Panc1 (cell line): ENCODE data around the gene FAM13C. TPM values are rescaled to one million over a fixed set of nuclear protein-coding genes. Genes with fewer than 3 reads are reported as not detected.

Experiments
- ATAC-seq: fragments of 200-7000 bp; cut with Tn5 transposase; 2 replicates; pipeline ENCODE4 v1.9.1; 2020; ENCODE audit warnings: mild to moderate bottlenecking, moderate library complexity
- BruUV-seq: library from RNA; stranded (reverse); fragments of 400-500 nt; replicated peaks from 2 replicates; lab custom pipeline; 2021; lab: Mats Ljungman, UMichigan
- CTCF ChIA-PET: fragments of 300-600 bp; sonication (Branson Sonifier 250); formaldehyde crosslinking; loops from one replicate; lab custom pipeline; 2022; ENCODE audit warnings: antibody characterized with exemption; lab: Charles Lee
- POLR2A ChIA-PET: fragments of 300-600 bp; sonication (Branson Sonifier 250); formaldehyde crosslinking; loops from one replicate; lab custom pipeline; 2022; ENCODE audit warnings: antibody characterized with exemption; lab: Charles Lee
- DNase-seq: peaks from one replicate; pipeline ENCODE4 v3.0.0-alpha.2; 2010; ENCODE audit warnings: low read depth, low spot score
- H3K27ac ChIP-seq: 2 replicates; pipeline ENCODE4 v1.5.1; 2011; ENCODE audit warnings: mild to moderate bottlenecking, low read length, inconsistent platforms
- H3K27me3 ChIP-seq: fragments of 200-500 bp; sonication (Bioruptor generic); 2 replicates; pipeline ENCODE4 v1.6.0; 2014; ENCODE audit warnings: low read length, inconsistent platforms; ENCODE audit not compliant: control insufficient read depth, insufficient read depth
- H3K36me3 ChIP-seq: fragments of 200-500 bp; sonication (Bioruptor generic); 2 replicates; pipeline ENCODE4 v1.5.1; 2014; ENCODE audit warnings: inconsistent platforms, mild to moderate bottlenecking, low read length, moderate library complexity; ENCODE audit not compliant: control insufficient read depth, insufficient read depth
- H3K4me1 ChIP-seq: 2 replicates; pipeline ENCODE4 v1.5.1; 2011; ENCODE audit warnings: inconsistent platforms, mild to moderate bottlenecking, low read length, moderate library complexity; ENCODE audit not compliant: control insufficient read depth, insufficient read depth
- H3K4me3 ChIP-seq, 2 experiments: 2 replicates each; pipeline ENCODE4 v1.5.1; 2011 to 2012; ENCODE audit warnings: low read depth in 2 of 2, low read length in 2 of 2, mild to moderate bottlenecking in 2 of 2, inconsistent platforms in 1 of 2, moderate library complexity in 1 of 2
- H3K9me3 ChIP-seq: fragments of 200-500 bp; sonication (Bioruptor generic); 2 replicates; pipeline ENCODE4 v1.5.1; 2014; ENCODE audit warnings: low read depth, mild to moderate bottlenecking, inconsistent platforms, low read length, moderate library complexity; ENCODE audit not compliant: control insufficient read depth, insufficient read depth
- POLR2AphosphoS5 ChIP-seq: IDR thresholded peaks from 2 replicates; pipeline ENCODE4 v1.6.1; 2012; ENCODE audit warnings: mild to moderate bottlenecking, low read depth, low read length, moderate library complexity
- SIN3A ChIP-seq: IDR thresholded peaks from 2 replicates; pipeline ENCODE4 v1.6.1; 2012; ENCODE audit warnings: low read depth, mild to moderate bottlenecking, low read length, moderate library complexity, borderline replicate concordance; ENCODE audit not compliant: insufficient read depth
- TCF7L2 ChIP-seq: IDR thresholded peaks from 2 replicates; pipeline ENCODE4 v1.6.1; 2011; ENCODE audit warnings: mild to moderate bottlenecking, low read depth, low read length, inconsistent platforms
- in situ Hi-C: cut with HindIII; loops from 2 replicates; pipeline ENCODE4 v1.10.0; 2016; ENCODE audit warnings: low sequenced_read_pairs, low pct_unique_long_range_greater_than_20kb
- intact Hi-C: fragments of 100-400 bp; cut with micrococcal nuclease; formaldehyde crosslinking; loops from one replicate; pipeline ENCODE4 v1.10.0; 2022; ENCODE audit not compliant: unreplicated experiment
- total RNA-seq: library from RNA; stranded (reverse); gene quantifications from one replicate; pipeline ENCODE4 v1.2.1, GENCODE V29; 2021; ENCODE audit not compliant: unreplicated experiment
- TF ChIP-seq, protein P1 (sequence below), 2 experiments: IDR thresholded peaks; 2 replicates each; pipeline ENCODE4 v1.6.1; 2011 to 2012; ENCODE audit warnings: low read depth in 2 of 2, control low read depth in 1 of 2, low read length in 1 of 2, mild to moderate bottlenecking in 1 of 2, moderate library complexity in 1 of 2; ENCODE audit not compliant: insufficient read depth in 1 of 2
- TF ChIP-seq, protein P2 (sequence below): fragments of 450-650 bp; IDR thresholded peaks from 2 replicates; pipeline ENCODE4 v1.5.1; 2017; ENCODE audit warnings: mild to moderate bottlenecking

Gene FAM13C
- total RNA-seq, 1 experiment from 2014 or later = not detected

DNA sequence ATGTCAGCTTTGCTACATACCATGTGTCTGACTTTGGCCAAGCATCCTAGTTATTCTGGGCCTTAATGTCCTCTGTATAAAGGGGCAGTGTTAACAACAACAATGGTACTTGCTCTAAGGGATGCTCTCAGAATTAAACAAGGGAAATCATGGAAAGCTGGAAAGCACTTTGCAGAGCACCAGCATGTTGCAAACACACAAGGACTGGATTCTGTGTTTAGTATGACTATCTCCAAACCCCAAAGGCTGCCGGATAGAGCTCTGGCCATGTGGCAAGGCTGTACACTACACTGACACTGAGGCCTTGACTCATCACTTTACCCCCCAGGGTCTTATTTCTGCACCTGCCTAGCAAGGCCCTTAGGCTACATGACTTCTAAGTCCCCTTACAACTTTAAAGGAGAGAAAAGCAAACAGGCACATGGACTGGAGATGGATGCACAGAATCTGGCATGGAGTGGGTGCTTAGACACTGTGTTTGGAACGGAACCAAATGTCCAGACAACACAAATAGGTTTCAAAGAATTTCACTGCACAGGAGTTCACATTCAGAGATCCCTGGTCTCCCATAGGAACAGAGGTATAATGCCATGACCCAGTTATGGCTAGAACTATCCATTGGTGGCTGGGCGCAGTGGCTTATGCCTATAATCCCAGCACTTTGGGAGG lies 74.6 kb downstream of the FAM13C start:
- Histone ChIP-seq H3K27ac (no peak overlapping the region), H3K4me1 (no peaks in the 10 kb centered on the region), H3K27me3 (no peaks in the 10 kb centered on the region), H3K4me3 (no peak overlapping the region), H3K36me3 (no peaks in the 10 kb centered on the region), H3K9me3 (no peaks in the 10 kb centered on the region)
- intact Hi-C loops (no loop called here), in situ Hi-C loops (no loop called here)
- POLR2A ChIA-PET = no interaction called here
- TF ChIP-seq SIN3A = no peak
- TF ChIP-seq, protein P1, sequence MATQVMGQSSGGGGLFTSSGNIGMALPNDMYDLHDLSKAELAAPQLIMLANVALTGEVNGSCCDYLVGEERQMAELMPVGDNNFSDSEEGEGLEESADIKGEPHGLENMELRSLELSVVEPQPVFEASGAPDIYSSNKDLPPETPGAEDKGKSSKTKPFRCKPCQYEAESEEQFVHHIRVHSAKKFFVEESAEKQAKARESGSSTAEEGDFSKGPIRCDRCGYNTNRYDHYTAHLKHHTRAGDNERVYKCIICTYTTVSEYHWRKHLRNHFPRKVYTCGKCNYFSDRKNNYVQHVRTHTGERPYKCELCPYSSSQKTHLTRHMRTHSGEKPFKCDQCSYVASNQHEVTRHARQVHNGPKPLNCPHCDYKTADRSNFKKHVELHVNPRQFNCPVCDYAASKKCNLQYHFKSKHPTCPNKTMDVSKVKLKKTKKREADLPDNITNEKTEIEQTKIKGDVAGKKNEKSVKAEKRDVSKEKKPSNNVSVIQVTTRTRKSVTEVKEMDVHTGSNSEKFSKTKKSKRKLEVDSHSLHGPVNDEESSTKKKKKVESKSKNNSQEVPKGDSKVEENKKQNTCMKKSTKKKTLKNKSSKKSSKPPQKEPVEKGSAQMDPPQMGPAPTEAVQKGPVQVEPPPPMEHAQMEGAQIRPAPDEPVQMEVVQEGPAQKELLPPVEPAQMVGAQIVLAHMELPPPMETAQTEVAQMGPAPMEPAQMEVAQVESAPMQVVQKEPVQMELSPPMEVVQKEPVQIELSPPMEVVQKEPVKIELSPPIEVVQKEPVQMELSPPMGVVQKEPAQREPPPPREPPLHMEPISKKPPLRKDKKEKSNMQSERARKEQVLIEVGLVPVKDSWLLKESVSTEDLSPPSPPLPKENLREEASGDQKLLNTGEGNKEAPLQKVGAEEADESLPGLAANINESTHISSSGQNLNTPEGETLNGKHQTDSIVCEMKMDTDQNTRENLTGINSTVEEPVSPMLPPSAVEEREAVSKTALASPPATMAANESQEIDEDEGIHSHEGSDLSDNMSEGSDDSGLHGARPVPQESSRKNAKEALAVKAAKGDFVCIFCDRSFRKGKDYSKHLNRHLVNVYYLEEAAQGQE (IDR thresholded peaks at IDR 0.05; ENCODE audit: insufficient read depth in 1 of 2, low read depth in 2 of 2, low read length in 1 of 2) = no peak
- TF ChIP-seq POLR2AphosphoS5 = no peak
- TF ChIP-seq, protein P2, sequence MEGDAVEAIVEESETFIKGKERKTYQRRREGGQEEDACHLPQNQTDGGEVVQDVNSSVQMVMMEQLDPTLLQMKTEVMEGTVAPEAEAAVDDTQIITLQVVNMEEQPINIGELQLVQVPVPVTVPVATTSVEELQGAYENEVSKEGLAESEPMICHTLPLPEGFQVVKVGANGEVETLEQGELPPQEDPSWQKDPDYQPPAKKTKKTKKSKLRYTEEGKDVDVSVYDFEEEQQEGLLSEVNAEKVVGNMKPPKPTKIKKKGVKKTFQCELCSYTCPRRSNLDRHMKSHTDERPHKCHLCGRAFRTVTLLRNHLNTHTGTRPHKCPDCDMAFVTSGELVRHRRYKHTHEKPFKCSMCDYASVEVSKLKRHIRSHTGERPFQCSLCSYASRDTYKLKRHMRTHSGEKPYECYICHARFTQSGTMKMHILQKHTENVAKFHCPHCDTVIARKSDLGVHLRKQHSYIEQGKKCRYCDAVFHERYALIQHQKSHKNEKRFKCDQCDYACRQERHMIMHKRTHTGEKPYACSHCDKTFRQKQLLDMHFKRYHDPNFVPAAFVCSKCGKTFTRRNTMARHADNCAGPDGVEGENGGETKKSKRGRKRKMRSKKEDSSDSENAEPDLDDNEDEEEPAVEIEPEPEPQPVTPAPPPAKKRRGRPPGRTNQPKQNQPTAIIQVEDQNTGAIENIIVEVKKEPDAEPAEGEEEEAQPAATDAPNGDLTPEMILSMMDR = no peak
- no peak for TF ChIP-seq TCF7L2
- DNase-seq (no peak), ATAC-seq (no peak)
- CTCF ChIA-PET = no interaction called here
- BruUV-seq = no TSS peak

DNA sequence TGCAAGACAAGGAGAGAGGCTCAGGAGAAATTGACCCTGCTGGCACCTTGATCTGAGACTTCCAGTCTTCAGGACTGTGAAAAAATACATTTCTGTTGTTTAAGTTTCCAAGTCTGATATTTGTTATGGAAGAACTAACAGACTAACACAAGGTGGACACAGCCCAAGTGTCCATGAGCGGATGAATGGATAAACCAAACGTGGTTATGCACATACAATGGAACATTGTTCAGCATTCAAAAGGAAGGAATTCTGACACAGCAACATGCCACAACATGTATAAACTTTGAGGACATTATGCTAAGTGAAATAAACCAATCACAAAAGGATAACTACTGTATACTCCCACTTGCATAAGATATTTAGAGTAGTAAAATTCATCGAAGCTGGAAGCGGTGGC lies 76.5 kb downstream of the FAM13C start:
- in situ Hi-C loops = no loop called here
- DNase-seq = no peak
- Histone ChIP-seq H3K9me3 (no peaks in the 10 kb centered on the region), H3K36me3 (no peaks in the 10 kb centered on the region), H3K27ac (no peak overlapping the region), H3K4me3 (no peak overlapping the region), H3K27me3 (no peaks in the 10 kb centered on the region), H3K4me1 (no peaks in the 10 kb centered on the region)
- ChIA-PET CTCF (no interaction called here), POLR2A (no interaction called here)
- no TSS peak for BruUV-seq
- no peak for ATAC-seq
- TF ChIP-seq, protein P1 (IDR thresholded peaks at IDR 0.05; ENCODE audit: insufficient read depth in 1 of 2, low read depth in 2 of 2, low read length in 1 of 2) = no peak
- TF ChIP-seq SIN3A (no peak), TCF7L2 (no peak), POLR2AphosphoS5 (no peak)
- TF ChIP-seq, protein P2 = no peak
- intact Hi-C loops = no loop called here
